HEK293 (cell line): ENCODE measurements around the gene H2BK1.

Experiments
- CTCF ChIA-PET: fragments of 350-600 bp; formaldehyde crosslinking; extraction: SDS; loops from one replicate; lab custom pipeline; 2021; ENCODE audit warnings: antibody characterized with exemption; lab: Yijun Ruan, JAX
- POLR2A ChIA-PET: fragments of 300-600 bp; formaldehyde crosslinking; extraction: SDS; loops from one replicate; lab custom pipeline; 2020; ENCODE audit warnings: antibody characterized with exemption, inconsistent platforms; lab: Yijun Ruan, JAX
- H3K27ac ChIP-seq: fragments of 200-500 bp; sonication (Bioruptor generic); 2 replicates; pipeline ENCODE4 v1.5.1; 2014; ENCODE audit warnings: low read depth, low read length, control low read depth, inconsistent platforms; ENCODE audit errors: extremely low read depth
- H3K36me3 ChIP-seq, 2 experiments: fragments of 200-500 bp in 1 of 2; sonication (Bioruptor generic) in 1 of 2; 1 replicate in 1 of 2; 2 replicates in 1 of 2; pipeline ENCODE4 v1.5.1; 2014 to 2017; ENCODE audit warnings: inconsistent platforms in 2 of 2, low read length in 2 of 2; ENCODE audit not compliant: control insufficient read depth in 2 of 2, insufficient read depth in 1 of 2
- H3K4me1 ChIP-seq: fragments of 200-500 bp; sonication (Bioruptor generic); 2 replicates; pipeline ENCODE4 v1.5.1; 2014; ENCODE audit warnings: mild to moderate bottlenecking, low read length, inconsistent platforms; ENCODE audit not compliant: control insufficient read depth, insufficient read depth
- H3K4me3 ChIP-seq: 2 replicates; pipeline ENCODE4 v1.5.1; 2011; ENCODE audit warnings: low read depth, mild to moderate bottlenecking, control low read depth, low read length, moderate library complexity
- H3K9me3 ChIP-seq: fragments of 200-500 bp; sonication (Bioruptor generic); 2 replicates; pipeline ENCODE4 v1.5.1; 2014; ENCODE audit warnings: low read depth, low read length, inconsistent platforms; ENCODE audit not compliant: control insufficient read depth, insufficient read depth
- BCL11B ChIP-seq: fragments of 450-650 bp; formaldehyde crosslinking; IDR thresholded peaks from 2 replicates; pipeline ENCODE4 v1.5.1; 2016; ENCODE audit warnings: low read depth, missing biosample characterization, missing genetic modification characterization
- EGR2 ChIP-seq: fragments of 450-650 bp; formaldehyde crosslinking; IDR thresholded peaks from 2 replicates; pipeline ENCODE4 v1.5.1; 2016; ENCODE audit warnings: low read depth, missing biosample characterization, missing genetic modification characterization
- KLF1 ChIP-seq: fragments of 450-650 bp; formaldehyde crosslinking; IDR thresholded peaks from 2 replicates; pipeline ENCODE4 v1.5.1; 2016; ENCODE audit warnings: missing biosample characterization, missing genetic modification characterization
- KLF8 ChIP-seq: fragments of 450-650 bp; formaldehyde crosslinking; IDR thresholded peaks from 2 replicates; pipeline ENCODE4 v1.5.1; 2016; ENCODE audit warnings: missing biosample characterization, missing genetic modification characterization
- KLF9 ChIP-seq: fragments of 450-650 bp; formaldehyde crosslinking; IDR thresholded peaks from 2 replicates; pipeline ENCODE4 v1.5.1; 2016; ENCODE audit warnings: missing biosample characterization, missing genetic modification characterization, low read depth
- SALL2 ChIP-seq: fragments of 450-650 bp; formaldehyde crosslinking; IDR thresholded peaks from 2 replicates; pipeline ENCODE4 v1.5.0; 2017; ENCODE audit warnings: missing biosample characterization, mild to moderate bottlenecking, missing genetic modification characterization, borderline replicate concordance
- TRIM28 ChIP-seq: IDR thresholded peaks from 2 replicates; pipeline ENCODE4 v1.6.1; 2011; ENCODE audit warnings: low read length, control low read depth, borderline replicate concordance
- ZBTB21 ChIP-seq: fragments of 450-650 bp; formaldehyde crosslinking; IDR thresholded peaks from 2 replicates; pipeline ENCODE4 v1.5.1; 2017; ENCODE audit warnings: missing biosample characterization, missing genetic modification characterization
- ZNF132 ChIP-seq: fragments of 450-650 bp; formaldehyde crosslinking; IDR thresholded peaks from 2 replicates; pipeline ENCODE4 v1.5.1; 2017; ENCODE audit warnings: missing biosample characterization, missing genetic modification characterization, borderline replicate concordance
- ZNF140 ChIP-seq: fragments of 450-650 bp; formaldehyde crosslinking; IDR thresholded peaks from 2 replicates; pipeline ENCODE4 v1.5.1; 2016; ENCODE audit warnings: missing biosample characterization, missing genetic modification characterization
- ZNF146 ChIP-seq: fragments of 450-650 bp; formaldehyde crosslinking; IDR thresholded peaks from 2 replicates; pipeline ENCODE4 v1.5.1; 2016; ENCODE audit warnings: missing biosample characterization, missing genetic modification characterization
- ZNF155 ChIP-seq: fragments of 450-650 bp; formaldehyde crosslinking; IDR thresholded peaks from 2 replicates; pipeline ENCODE4 v1.5.1; 2016; ENCODE audit warnings: missing biosample characterization, missing genetic modification characterization
- ZNF423 ChIP-seq: fragments of 450-650 bp; formaldehyde crosslinking; IDR thresholded peaks from 2 replicates; pipeline ENCODE4 v1.5.1; 2016; ENCODE audit warnings: missing biosample characterization, missing genetic modification characterization
- ZNF555 ChIP-seq: fragments of 450-650 bp; formaldehyde crosslinking; conservative IDR thresholded peaks from 2 replicates; pipeline ENCODE4 v1.5.1; 2017; ENCODE audit warnings: missing biosample characterization, mild to moderate bottlenecking, missing genetic modification characterization, inconsistent platforms
- ZNF596 ChIP-seq: fragments of 450-650 bp; IDR thresholded peaks from 2 replicates; pipeline ENCODE4 v1.5.0; 2018; ENCODE audit warnings: missing biosample characterization, mild to moderate bottlenecking, missing genetic modification characterization, moderate library complexity
- ZNF623 ChIP-seq: fragments of 450-650 bp; formaldehyde crosslinking; IDR thresholded peaks from 2 replicates; pipeline ENCODE4 v1.5.1; 2016; ENCODE audit warnings: missing biosample characterization, missing genetic modification characterization
- ZNF654 ChIP-seq: fragments of 450-650 bp; formaldehyde crosslinking; IDR thresholded peaks from 2 replicates; pipeline ENCODE4 v1.5.1; 2016; ENCODE audit warnings: low read depth, missing biosample characterization, missing genetic modification characterization
- ZNF658 ChIP-seq: fragments of 450-650 bp; formaldehyde crosslinking; IDR thresholded peaks from 2 replicates; pipeline ENCODE4; 2016; ENCODE audit warnings: missing biosample characterization, missing genetic modification characterization
- ZNF768 ChIP-seq: fragments of 450-650 bp; formaldehyde crosslinking; IDR thresholded peaks from 2 replicates; pipeline ENCODE4 v1.5.1; 2018; ENCODE audit warnings: missing biosample characterization, mild to moderate bottlenecking, missing genetic modification characterization
- ZNF830 ChIP-seq: fragments of 450-650 bp; IDR thresholded peaks from 2 replicates; pipeline ENCODE4 v1.5.0; 2018; ENCODE audit warnings: missing biosample characterization, missing genetic modification characterization, low read depth, mild to moderate bottlenecking, moderate library complexity
- ZXDB ChIP-seq: fragments of 450-650 bp; formaldehyde crosslinking; IDR thresholded peaks from 2 replicates; pipeline ENCODE4 v1.5.1; 2016; ENCODE audit warnings: missing biosample characterization, missing genetic modification characterization
- TF ChIP-seq, protein P1 (sequence below): fragments of 450-650 bp; formaldehyde crosslinking; IDR thresholded peaks from 2 replicates; pipeline ENCODE4 v1.5.1; 2016; ENCODE audit warnings: missing biosample characterization, missing genetic modification characterization
- TF ChIP-seq, protein P2 (sequence below): fragments of 450-650 bp; formaldehyde crosslinking; IDR thresholded peaks from 2 replicates; pipeline ENCODE4; 2016; ENCODE audit warnings: missing biosample characterization, missing genetic modification characterization
- TF ChIP-seq, protein P3 (sequence below): fragments of 450-650 bp; formaldehyde crosslinking; IDR thresholded peaks from 2 replicates; pipeline ENCODE4 v1.5.1; 2016; ENCODE audit warnings: missing biosample characterization, missing genetic modification characterization
- TF ChIP-seq, protein P4 (sequence below): fragments of 450-650 bp; formaldehyde crosslinking; IDR thresholded peaks from 2 replicates; pipeline ENCODE4 v1.5.1; 2016; ENCODE audit warnings: missing biosample characterization, missing genetic modification characterization

The H2BK1 gene

DNA sequence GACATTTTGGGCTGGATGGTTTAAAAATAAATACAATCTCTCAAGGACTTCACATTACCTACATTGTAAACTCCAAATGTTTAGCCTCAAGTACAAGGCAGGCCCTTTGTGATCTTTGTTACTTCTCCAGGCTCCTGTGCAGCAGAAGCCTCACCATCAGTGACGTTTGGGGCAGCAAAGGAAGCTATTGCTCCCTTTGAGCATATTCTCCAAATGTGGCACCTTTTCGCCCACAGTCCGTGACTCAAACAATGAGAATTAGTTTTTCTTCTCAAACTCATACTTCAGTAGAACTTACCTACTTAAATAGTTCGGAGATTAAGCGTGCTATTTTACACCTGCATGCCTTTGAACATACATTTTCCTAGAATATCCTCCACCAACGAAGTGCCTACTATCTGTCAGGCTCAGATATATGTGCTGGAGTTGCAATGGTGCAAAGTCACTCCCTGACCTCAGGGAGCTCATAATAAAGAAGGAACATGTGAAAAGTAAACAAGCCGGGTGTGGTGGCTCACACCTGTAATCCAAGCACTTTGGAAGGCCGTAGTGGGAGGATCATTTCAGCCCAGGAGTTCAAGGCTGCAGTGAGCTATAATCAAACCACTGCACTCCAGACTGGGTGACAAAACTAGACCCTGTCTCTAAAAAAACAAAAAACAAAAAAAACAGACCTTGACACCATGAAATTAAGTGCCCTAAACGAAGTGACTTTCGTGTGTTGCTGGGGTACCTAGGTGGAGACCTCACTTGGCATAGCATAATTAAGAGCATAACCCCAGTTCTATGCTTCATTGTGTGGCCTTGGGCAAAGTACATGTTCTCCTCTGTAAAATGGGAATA, 18.0 kb upstream of the H2BK1 start:
- Histone ChIP-seq H3K36me3 (peaks cover 0 to 29% of the 10 kb centered on the region in 2 experiments; a peak in 2 of 3 replicates), H3K4me1 (peaks cover 3% of the 10 kb centered on the region; the same call in 1 of the 2 replicates), H3K9me3 (no peaks in the 10 kb centered on the region), H3K4me3 (no peak overlapping the region; the same call in 1 of the 2 replicates), H3K27ac (peak overlapping the region; percentile 46)
- TF ChIP-seq KLF8 (tag by site-specific recombination) (no peak), ZNF132 (tag by site-specific recombination) (no peak), EGR2 (tag by site-specific recombination) (no peak), ZNF768 (tag by site-specific recombination) (no peak), KLF1 (tag by site-specific recombination) (peak; percentile 62)
- POLR2A ChIA-PET: interaction anchor here (1.1 to 2.1 kb wide), 9 partner anchors 8 to 200 kb away, joined by 4 to 26 read pairs (median 12); partner anchors contain the start of genes ABCB8 and SMARCD3
- CTCF ChIA-PET: interaction anchor here (1.4 to 4.5 kb wide), 2 partner anchors 16 to 104 kb away, joined by 5 to 43 read pairs; no protein-coding TSS in a partner anchor

DNA sequence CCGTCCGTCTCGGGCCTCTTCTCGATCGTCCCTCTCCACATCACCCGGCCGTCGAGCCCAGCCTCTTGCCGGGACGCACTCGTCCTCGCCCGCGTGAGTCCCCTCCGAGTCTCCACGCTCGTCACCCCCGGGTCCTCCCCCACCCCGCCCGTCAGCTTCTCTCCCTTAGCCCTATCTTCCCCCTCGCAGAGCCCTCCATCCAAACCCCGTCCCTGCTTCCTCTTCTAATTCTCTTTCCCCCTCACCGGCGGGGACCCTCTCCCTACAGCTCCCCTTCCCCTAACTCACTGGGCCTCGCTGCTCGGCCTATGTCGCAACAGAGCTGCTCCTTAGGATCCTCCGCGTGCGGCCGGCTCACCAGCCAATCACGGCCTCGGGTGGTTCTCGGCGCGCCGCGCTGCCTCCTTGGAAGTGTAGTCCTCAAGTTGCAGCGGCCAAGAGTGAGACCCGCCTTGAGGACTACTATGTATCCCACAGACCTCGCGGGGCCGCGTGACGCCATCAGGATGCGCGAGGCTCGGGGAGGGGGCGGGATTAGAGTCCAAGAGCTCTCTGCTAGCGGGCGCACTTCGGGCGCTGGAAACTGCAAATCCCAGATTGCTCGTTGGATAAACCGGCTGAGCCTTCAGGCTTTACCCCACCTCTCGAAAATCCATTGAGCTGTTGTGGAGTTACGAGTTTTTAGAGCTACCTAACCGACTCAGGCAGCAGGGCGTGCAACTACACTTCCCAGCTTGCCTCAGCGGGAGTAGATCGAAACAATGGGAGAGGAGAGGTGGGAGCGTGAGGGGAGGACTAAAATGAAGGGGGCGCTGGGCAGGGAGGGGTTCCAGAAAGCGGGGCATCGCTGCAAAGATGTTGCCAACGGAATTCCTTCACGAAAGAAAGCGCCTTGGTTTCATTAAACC, 16.8 kb upstream of the H2BK1 start, which contains the start of gene ABCF2:
Gene ABCF2 (minus strand): TSS at position 331 of the 908 bp plus-strand sequence. CDS start 747 bp downstream, outside the sequence.
- Histone ChIP-seq H3K4me1 (peaks cover 3% of the 10 kb centered on the region; the same call in 1 of the 2 replicates), H3K9me3 (no peaks in the 10 kb centered on the region), H3K27ac (peak within 1 kb of the TSS; percentile 46), H3K36me3 (peaks cover 0 to 40% of the 10 kb centered on the region in 2 experiments; a peak in 2 of 3 replicates), H3K4me3 (peak within 1 kb of the TSS; percentile 90)
- POLR2A ChIA-PET: interaction anchor here (0.5 to 2.1 kb wide), 25 partner anchors 9 to 1168 kb away, joined by 3 to 26 read pairs (median 4); partner anchors contain the start of genes ABCB8, FASTK and SMARCD3
- CTCF ChIA-PET: interaction anchor here (0.7 to 4.5 kb wide), 6 partner anchors 10 to 103 kb away, joined by 3 to 43 read pairs (median 4); no protein-coding TSS in a partner anchor
- TF ChIP-seq, protein P1, sequence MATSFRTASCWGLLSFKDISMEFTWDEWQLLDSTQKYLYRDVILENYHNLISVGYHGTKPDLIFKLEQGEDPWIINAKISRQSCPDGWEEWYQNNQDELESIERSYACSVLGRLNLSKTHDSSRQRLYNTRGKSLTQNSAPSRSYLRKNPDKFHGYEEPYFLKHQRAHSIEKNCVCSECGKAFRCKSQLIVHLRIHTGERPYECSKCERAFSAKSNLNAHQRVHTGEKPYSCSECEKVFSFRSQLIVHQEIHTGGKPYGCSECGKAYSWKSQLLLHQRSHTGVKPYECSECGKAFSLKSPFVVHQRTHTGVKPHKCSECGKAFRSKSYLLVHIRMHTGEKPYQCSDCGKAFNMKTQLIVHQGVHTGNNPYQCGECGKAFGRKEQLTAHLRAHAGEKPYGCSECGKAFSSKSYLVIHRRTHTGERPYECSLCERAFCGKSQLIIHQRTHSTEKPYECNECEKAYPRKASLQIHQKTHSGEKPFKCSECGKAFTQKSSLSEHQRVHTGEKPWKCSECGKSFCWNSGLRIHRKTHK: no peak
- no peak for TF ChIP-seq ZNF132 (tag by site-specific recombination)
- no peak for TF ChIP-seq ZNF555 (tag by site-specific recombination)
- peak; percentile 9; the same call in 1 of the 2 replicates for TF ChIP-seq ZBTB21 (tag by site-specific recombination)
- TF ChIP-seq TRIM28: peak; percentile 61; the same call in 1 of the 2 replicates
- no peak for TF ChIP-seq ZNF658 (tag by site-specific recombination)
- TF ChIP-seq ZNF140 (tag by site-specific recombination): no peak
- TF ChIP-seq KLF9: peak; percentile 45; the same call in 1 of the 2 replicates
- TF ChIP-seq ZNF596 (tag by site-specific recombination): no peak
- TF ChIP-seq, protein P2, sequence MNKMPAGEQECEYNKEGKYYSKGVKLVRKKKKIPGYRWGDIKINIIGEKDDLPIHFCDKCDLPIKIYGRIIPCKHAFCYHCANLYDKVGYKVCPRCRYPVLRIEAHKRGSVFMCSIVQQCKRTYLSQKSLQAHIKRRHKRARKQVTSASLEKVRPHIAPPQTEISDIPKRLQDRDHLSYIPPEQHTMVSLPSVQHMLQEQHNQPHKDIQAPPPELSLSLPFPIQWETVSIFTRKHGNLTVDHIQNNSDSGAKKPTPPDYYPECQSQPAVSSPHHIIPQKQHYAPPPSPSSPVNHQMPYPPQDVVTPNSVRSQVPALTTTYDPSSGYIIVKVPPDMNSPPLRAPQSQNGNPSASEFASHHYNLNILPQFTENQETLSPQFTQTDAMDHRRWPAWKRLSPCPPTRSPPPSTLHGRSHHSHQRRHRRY (tag by site-specific recombination): no peak
- TF ChIP-seq, protein P3, sequence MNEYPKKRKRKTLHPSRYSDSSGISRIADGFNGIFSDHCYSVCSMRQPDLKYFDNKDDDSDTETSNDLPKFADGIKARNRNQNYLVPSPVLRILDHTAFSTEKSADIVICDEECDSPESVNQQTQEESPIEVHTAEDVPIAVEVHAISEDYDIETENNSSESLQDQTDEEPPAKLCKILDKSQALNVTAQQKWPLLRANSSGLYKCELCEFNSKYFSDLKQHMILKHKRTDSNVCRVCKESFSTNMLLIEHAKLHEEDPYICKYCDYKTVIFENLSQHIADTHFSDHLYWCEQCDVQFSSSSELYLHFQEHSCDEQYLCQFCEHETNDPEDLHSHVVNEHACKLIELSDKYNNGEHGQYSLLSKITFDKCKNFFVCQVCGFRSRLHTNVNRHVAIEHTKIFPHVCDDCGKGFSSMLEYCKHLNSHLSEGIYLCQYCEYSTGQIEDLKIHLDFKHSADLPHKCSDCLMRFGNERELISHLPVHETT: 0 out of 2 replicates have a peak, but pooled peaks have one; percentile 62
- 0 out of 2 replicates have a peak, but pooled peaks have one; percentile 11 for TF ChIP-seq ZNF623 (tag by site-specific recombination)
- TF ChIP-seq KLF8 (tag by site-specific recombination): peak; percentile 82
- no peak for TF ChIP-seq ZNF423
- TF ChIP-seq ZNF155: no peak
- TF ChIP-seq ZXDB: peak; percentile 92
- TF ChIP-seq ZNF654 (tag by site-specific recombination): no peak
- TF ChIP-seq ZNF830 (tag by site-specific recombination): no peak
- 0 out of 2 replicates have a peak, but pooled peaks have one; percentile 13 for TF ChIP-seq ZNF146 (tag by site-specific recombination)
- no peak for TF ChIP-seq BCL11B (tag by site-specific recombination)
- TF ChIP-seq, protein P4, sequence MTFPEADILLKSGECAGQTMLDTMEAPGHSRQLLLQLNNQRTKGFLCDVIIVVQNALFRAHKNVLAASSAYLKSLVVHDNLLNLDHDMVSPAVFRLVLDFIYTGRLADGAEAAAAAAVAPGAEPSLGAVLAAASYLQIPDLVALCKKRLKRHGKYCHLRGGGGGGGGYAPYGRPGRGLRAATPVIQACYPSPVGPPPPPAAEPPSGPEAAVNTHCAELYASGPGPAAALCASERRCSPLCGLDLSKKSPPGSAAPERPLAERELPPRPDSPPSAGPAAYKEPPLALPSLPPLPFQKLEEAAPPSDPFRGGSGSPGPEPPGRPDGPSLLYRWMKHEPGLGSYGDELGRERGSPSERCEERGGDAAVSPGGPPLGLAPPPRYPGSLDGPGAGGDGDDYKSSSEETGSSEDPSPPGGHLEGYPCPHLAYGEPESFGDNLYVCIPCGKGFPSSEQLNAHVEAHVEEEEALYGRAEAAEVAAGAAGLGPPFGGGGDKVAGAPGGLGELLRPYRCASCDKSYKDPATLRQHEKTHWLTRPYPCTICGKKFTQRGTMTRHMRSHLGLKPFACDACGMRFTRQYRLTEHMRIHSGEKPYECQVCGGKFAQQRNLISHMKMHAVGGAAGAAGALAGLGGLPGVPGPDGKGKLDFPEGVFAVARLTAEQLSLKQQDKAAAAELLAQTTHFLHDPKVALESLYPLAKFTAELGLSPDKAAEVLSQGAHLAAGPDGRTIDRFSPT (tag by site-specific recombination): no peak
- TF ChIP-seq SALL2 (tag by site-specific recombination): no peak
